Panc1 (cell line): Measurements from ENCODE around the gene HINT3.

Experiments used
- CTCF ChIP-seq: fragments of 450-650 bp; IDR thresholded peaks from 2 replicates; pipeline ENCODE4 v1.5.1; 2017; ENCODE audit warnings: mild to moderate bottlenecking
- POLR2AphosphoS5 ChIP-seq: IDR thresholded peaks from 2 replicates; pipeline ENCODE4 v1.6.1; 2012; ENCODE audit warnings: mild to moderate bottlenecking, low read depth, low read length, moderate library complexity

GRCh38 chr6:125940247-125941041 lies 16.1 kb upstream of the HINT3 start:
- no peak for TF ChIP-seq CTCF
- no peak for TF ChIP-seq POLR2AphosphoS5
